Measurements from ENCODE around the gene IFITM5. TPM values are rescaled to one million over a fixed set of nuclear protein-coding genes. Genes with fewer than 3 reads are reported as not detected.
A peak's percentile ranks its signal among the peaks of the same experiment; 100 is the strongest.
"Not testable (repeated sequence)": the region's sequence is repeated elsewhere in the genome, so short reads cannot be mapped to it uniquely, and the experiment has no call there.

IFITM5 gene
- polyA plus RNA-seq, 3 donors, result not detected

GRCh38 chr11:313304-313786 is 14.0 kb upstream of the IFITM5 start:
- DNase-seq (ENCODE audit: low read depth in 3 of 3, low spot score in 2 of 3), result no peak

GRCh38 chr11:312092-312816 is 12.9 kb upstream of the IFITM5 start:
- DNase-seq (ENCODE audit: low read depth in 3 of 3, low spot score in 2 of 3), result no peak

DNA sequence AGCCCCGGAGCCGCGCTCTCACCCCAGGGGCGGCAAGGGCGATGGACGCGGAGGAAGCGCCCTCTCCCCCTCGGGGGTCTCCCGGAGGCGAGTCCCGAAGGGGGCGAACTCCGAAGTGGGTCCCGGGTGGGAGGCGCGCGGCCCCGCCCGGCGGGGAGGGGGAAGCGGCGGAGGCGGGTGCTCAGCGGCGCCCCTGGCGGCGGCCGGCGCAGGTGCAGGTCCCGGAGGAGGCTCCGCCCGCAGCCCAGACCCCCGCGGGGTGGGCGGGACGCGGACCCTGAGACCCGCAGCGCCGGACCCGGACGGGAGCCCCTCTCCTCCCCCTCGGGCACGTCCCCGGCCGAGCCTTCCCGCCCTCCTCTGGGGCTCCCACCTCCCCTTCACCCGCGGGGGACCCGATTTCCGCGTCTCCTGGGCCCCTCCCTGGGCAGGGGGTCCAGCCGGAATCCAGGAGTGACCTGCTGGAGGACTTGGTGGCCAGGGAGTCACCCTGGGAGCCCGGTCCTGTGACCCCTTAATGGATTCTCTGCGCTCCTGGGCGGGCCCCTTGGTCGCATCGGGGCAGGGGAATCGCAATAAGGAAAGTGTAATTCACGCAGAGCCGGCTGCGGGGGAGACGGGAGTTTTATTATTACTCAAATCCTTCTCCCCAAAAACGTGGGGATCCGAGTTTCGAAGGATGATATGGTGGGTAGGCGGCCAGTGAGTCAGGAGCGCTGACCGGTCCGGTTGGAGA is 11.9 kb upstream of the IFITM5 start:
- not testable (repeated sequence) for DNase-seq (ENCODE audit: low read depth in 3 of 3, low spot score in 2 of 3)

DNA sequence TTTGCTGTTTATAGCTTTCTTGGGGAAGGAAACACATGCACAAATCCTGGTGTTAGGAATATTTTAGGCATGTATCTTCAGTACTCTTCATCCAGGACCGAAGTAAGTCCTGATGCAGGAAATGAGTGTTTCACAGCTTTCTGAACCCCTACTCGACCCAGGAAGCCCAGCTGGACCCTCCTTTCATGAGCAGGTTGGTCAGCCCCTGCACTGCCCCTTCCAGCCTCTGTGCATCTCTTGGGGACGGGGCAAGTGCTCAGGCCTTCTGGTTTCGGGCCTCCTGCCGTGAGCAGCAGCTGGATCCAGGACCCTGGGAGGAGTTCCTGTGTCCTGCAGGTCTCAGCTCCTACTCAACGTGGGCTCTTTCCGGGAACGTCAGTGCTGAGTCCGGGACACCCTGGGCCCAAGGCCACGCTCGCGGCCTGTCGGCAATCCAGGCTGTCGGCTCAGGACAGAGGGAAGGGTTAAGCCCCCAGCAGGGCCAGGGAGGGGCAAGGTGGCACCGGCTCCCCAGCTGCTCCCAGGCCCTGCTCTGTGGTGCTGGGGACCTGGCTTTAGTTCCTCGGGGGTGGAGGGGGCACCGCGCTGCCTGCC is 10.8 kb upstream of the IFITM5 start:
- DNase-seq (ENCODE audit: low read depth in 3 of 3, low spot score in 2 of 3), result not testable (repeated sequence)

GRCh38 chr11:308740-309665 is 9.7 kb upstream of the IFITM5 start:
- not testable (repeated sequence) for DNase-seq (ENCODE audit: low read depth in 3 of 3, low spot score in 2 of 3)

GRCh38 chr11:307766-308708 is 8.7 kb upstream of the IFITM5 start, which contains the start of gene IFITM2:
Gene IFITM2, plus strand, starts transcription at chr11:307816. Its CDS starts 377 bp downstream, at chr11:308193.
- peak in 2 of 3 donors; percentile 70 to 84 for DNase-seq (ENCODE audit: low read depth in 3 of 3, low spot score in 2 of 3)

DNA sequence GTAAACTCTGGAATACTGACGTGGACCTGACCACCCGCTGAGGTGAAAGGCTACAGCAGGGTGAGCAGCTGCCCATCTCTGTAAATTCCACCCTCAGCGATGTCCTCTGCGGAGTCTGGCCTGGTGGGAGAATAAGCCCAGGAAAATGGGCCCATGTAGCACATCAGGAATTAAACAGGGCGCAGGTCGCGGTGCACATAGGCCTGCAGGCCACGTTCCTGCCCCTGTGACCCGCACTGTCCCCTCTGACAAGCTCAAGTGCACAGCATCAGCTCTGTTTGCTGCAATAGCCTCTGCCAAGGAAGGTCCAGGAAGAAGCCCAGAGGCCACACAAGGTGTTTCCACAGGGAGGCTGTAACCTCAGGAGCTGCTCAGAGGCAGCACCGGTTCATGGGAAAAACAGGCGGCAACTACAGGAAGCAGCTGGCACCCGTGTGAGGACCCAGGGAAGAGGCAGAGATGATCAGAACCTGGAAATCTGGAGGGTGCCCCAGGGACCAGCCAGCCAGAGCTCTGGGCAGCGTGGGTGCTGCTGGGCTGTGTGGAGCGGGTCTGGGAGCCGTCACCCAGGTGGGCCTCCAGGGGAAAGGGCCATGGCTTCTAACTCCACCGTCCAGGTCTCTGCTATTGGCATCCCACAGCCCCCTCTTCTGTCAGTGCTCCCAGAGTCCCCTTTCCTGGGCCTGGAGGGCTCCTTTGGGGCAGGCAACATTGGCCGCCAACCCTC is 7.5 kb upstream of the IFITM5 start:
- no peak for DNase-seq (ENCODE audit: low read depth in 3 of 3, low spot score in 2 of 3)

- DNase-seq (ENCODE audit: low read depth in 3 of 3, low spot score in 2 of 3), result no peak
Measured at GRCh38 chr11:305844-306211, 6.5 kb upstream of the IFITM5 start.

- peak in 1 of 3 donors; percentile 65 for DNase-seq (ENCODE audit: low read depth in 3 of 3, low spot score in 2 of 3)
Measured at GRCh38 chr11:304915-305843, 5.9 kb upstream of the IFITM5 start.

GRCh38 chr11:304061-304506 is 4.8 kb upstream of the IFITM5 start:
- no peak for DNase-seq (ENCODE audit: low read depth in 3 of 3, low spot score in 2 of 3)

DNA sequence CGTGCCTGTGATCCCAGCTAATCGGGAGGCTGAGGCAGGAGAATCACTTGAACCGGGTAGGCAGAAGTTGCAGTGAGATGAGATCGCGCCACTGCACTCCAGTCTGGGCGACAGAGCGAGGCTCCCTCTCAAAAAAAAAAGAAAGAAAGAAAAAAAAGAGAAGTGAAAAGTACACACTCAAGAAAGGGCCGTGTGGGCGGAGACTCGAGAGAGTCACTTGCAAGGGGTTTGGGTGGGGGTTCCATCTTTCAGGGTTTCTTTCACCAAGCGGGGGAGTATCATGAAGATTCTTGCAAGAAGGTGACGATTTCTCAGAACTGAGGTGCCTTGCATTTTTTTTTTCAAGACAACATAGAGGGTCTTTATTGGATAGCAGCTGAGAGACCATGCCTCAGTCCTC is 4.0 kb upstream of the IFITM5 start:
- no peak for DNase-seq (ENCODE audit: low read depth in 3 of 3, low spot score in 2 of 3)

- no peak for DNase-seq (ENCODE audit: low read depth in 3 of 3, low spot score in 2 of 3)
Measured at GRCh38 chr11:299951-300735, 817 bp upstream of the IFITM5 start.

GRCh38 chr11:298406-299065 is 790 bp downstream of the IFITM5 start:
- DNase-seq (ENCODE audit: low read depth in 3 of 3, low spot score in 2 of 3), result no peak

DNA sequence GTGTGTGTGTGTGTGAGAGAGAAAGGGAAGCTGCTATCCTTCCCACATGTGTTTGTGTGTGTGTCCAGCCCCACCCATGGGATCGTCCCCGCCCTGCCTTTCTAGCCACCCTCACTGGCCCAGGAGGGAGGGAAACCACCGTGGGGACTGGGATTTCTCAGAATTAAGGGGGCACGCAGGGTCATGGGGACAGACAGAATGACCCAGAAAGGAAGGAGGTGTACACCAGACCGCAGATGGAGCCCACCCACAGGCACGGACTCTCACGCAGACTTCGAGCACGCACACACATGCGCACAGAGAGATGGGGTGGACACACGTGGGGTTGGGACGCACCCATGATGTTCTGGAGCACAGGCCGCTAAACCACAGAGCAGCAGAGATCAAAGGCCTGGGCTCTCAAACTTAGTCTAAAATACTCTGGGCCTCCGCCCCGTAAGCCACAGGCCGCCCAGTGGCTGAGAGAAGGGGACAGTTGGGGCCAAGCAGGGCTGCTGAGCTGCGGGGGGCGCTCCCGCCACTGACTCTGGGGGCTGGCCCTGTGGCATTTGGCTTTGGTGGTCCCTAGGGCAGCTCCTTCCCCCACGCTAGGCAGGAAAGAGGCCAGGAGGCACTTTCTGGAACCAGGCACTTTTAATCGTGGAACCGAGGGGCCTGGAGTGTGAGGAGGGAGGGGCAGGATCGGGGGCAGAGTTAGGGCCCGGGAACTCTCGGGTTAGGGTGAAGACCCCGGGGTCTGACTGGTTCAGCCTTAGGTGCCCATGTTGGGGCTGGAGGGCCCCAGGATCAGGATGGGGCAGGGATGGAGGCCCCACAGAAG is 1.5 kb downstream of the IFITM5 start:
- DNase-seq (ENCODE audit: low read depth in 3 of 3, low spot score in 2 of 3), result no peak

DNA sequence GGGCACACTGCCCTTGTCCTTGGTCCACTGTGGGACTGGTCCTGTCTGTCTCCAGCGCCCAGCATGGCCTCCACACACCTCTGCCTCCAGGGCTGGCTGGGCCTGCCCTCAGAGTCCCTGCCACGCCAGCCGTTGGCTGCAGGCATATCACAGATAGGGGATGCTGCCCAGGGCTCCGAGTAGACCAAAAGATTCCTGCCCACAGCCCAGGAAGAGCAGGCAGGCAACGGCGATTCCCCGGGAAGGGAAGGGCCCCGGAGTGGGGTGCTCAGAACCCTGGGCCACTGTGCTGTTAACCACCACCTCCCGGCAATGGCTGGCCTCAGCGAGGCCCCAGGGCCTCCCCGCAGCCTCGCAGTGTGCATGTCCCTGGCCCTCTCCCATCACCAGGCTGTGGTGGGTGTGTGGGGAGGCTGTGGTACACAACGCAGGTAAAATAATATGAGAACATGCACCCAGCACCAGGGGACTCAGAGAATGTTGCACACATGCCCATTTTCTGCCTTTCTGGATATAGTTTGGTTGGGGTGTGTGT is 2.2 kb downstream of the IFITM5 start:
- DNase-seq (ENCODE audit: low read depth in 3 of 3, low spot score in 2 of 3), result no peak

Measured in right renal cortex interstitium (tissue), 3 donors.